GM12878 (cell line): Measurements from ENCODE around the gene SLC24A3. TPM values are rescaled to one million over a fixed set of nuclear protein-coding genes. Genes with fewer than 3 reads are reported as not detected.

Experiments used
- BACH1 ChIP-seq: fragments of 450-650 bp; IDR thresholded peaks from 2 replicates; pipeline ENCODE4 v1.6.1; 2017; ENCODE audit warnings: mild to moderate bottlenecking, borderline replicate concordance
- CBFB ChIP-seq: IDR thresholded peaks from 2 replicates; pipeline ENCODE4 v1.6.1; 2016; ENCODE audit warnings: antibody characterized with exemption, low read depth
- ETV6 ChIP-seq, 2 experiments: fragments of 450-650 bp in 1 of 2; IDR thresholded peaks in 1 of 2; conservative IDR thresholded peaks in 1 of 2; 2 replicates each; pipeline ENCODE4 v1.6.1; 2014; ENCODE audit warnings: antibody characterized with exemption in 1 of 2, borderline replicate concordance in 1 of 2, low read depth in 1 of 2, mild to moderate bottlenecking in 1 of 2, moderate library complexity in 1 of 2
- EZH2 ChIP-seq: IDR thresholded peaks from 2 replicates; pipeline ENCODE4 v1.6.1; 2012; ENCODE audit warnings: low read depth, mild to moderate bottlenecking, control low read depth, inconsistent platforms, low read length, borderline replicate concordance; ENCODE audit not compliant: control insufficient read depth
- IKZF2 ChIP-seq, 2 experiments: fragments of 450-650 bp; IDR thresholded peaks; 2 replicates each; pipeline ENCODE4 v1.6.1; 2017; ENCODE audit warnings: mild to moderate bottlenecking in 2 of 2, moderate library complexity in 2 of 2
- MTA2 ChIP-seq: fragments of 450-650 bp; IDR thresholded peaks from 2 replicates; pipeline ENCODE4 v1.6.1; 2016; ENCODE audit warnings: low read depth, mild to moderate bottlenecking, moderate library complexity
- NR2C1 ChIP-seq: fragments of 450-650 bp; IDR thresholded peaks from 2 replicates; pipeline ENCODE4 v1.6.1; 2017; ENCODE audit warnings: antibody characterized with exemption, mild to moderate bottlenecking, moderate library complexity
- PML ChIP-seq: IDR thresholded peaks from 2 replicates; pipeline ENCODE4 v1.6.1; 2012; ENCODE audit warnings: low read length, inconsistent platforms
- RCOR1 ChIP-seq: conservative IDR thresholded peaks from 2 replicates; pipeline ENCODE4 v1.6.1; 2012; ENCODE audit warnings: low read depth, low read length, improper control_type of control experiment
- RELB ChIP-seq: fragments of 450-650 bp; IDR thresholded peaks from 2 replicates; pipeline ENCODE4 v1.6.1; 2017; ENCODE audit warnings: low read depth, mild to moderate bottlenecking, moderate library complexity
- RUNX3 ChIP-seq: IDR thresholded peaks from 2 replicates; pipeline ENCODE4 v1.6.1; 2012; ENCODE audit warnings: low read length, inconsistent platforms
- SIN3A ChIP-seq: IDR thresholded peaks from 2 replicates; pipeline ENCODE4 v1.6.1; 2012; ENCODE audit warnings: low read depth, low read length, improper control_type of control experiment
- SMARCA5 ChIP-seq: fragments of 450-650 bp; IDR thresholded peaks from 2 replicates; pipeline ENCODE4 v1.6.1; 2017; ENCODE audit warnings: mild to moderate bottlenecking
- SREBF1 ChIP-seq: IDR thresholded peaks from 2 replicates; pipeline ENCODE4 v1.6.1; 2012; ENCODE audit warnings: mild to moderate bottlenecking, low read length
- TBL1XR1 ChIP-seq: IDR thresholded peaks from 2 replicates; pipeline ENCODE4 v1.6.1; 2012; ENCODE audit warnings: low read depth, low read length, improper control_type of control experiment
- USF2 ChIP-seq: IDR thresholded peaks from 2 replicates; pipeline ENCODE4 v1.6.1; 2011; ENCODE audit warnings: low read depth, low read length, improper control_type of control experiment, borderline replicate concordance
- ZBTB11 ChIP-seq: fragments of 450-650 bp; formaldehyde crosslinking; IDR thresholded peaks from 2 replicates; pipeline ENCODE4 v1.5.0; 2022; ENCODE audit warnings: mild to moderate bottlenecking, missing genetic modification characterization
- ZBTB40 ChIP-seq: fragments of 450-650 bp; IDR thresholded peaks from 2 replicates; pipeline ENCODE4 v1.6.1; 2016; ENCODE audit warnings: mild to moderate bottlenecking, moderate library complexity, borderline replicate concordance
- polyA plus RNA-seq, 11 experiments: library from polyadenylated mRNA; depleted of rRNA in 4 of 11; unstranded in 6 of 11; stranded (reverse) in 5 of 11; fragments of >200 nt; fragmentation: Nextera tagmentation in 4 of 11; fragmentation: Illumina TruSeq in 1 of 11; extraction: Ambion mirVana in 4 of 11; extraction: Trizol in 1 of 11; gene quantifications; 1 replicate in 1 of 11; 2 replicates in 10 of 11; pipeline versions ENCODE4 v1.2.1 to v1.2.3, GENCODE V29; 2011 to 2016; ENCODE audit warnings: inconsistent platforms in 2 of 11, missing spikeins in 2 of 11, low read depth in 1 of 11
- total RNA-seq, 4 experiments: library from RNA; depleted of rRNA in 3 of 4; stranded (reverse); fragments of >200 nt in 3 of 4; fragmentation: Illumina TruSeq in 1 of 4; extraction: Trizol in 1 of 4; gene quantifications; 2 replicates each; pipeline versions ENCODE4 v1.2.1 to v1.2.3, GENCODE V29; 2013 to 2021

Gene SLC24A3
- total and polyA plus RNA-seq, 10 of the 15 experiments (the other 5 are each of a cell fraction or from before 2014, with no cell fraction given), result 0.04 TPM; not detected in 9

GRCh38 chr20:19658137-19658536 is 445.7 kb downstream of the SLC24A3 start (continued):
- no peak for TF ChIP-seq ZBTB40
- no peak for TF ChIP-seq EZH2
- no peak for TF ChIP-seq ZBTB11 (CRISPR knock-in tag)
- TF ChIP-seq MTA2, result no peak
- TF ChIP-seq BACH1, result no peak
- no peak for TF ChIP-seq NR2C1
- TF ChIP-seq CBFB, result peak; percentile 76; the same call in 1 of the 2 replicates
- no peak for TF ChIP-seq SREBF1
- TF ChIP-seq PML, result no peak
- TF ChIP-seq RCOR1, result no peak
- TF ChIP-seq ETV6 (conservative IDR thresholded peaks at IDR 0.05 in 1 of 2, IDR thresholded peaks at IDR 0.05 in 1 of 2; ENCODE audit: borderline replicate concordance in 1 of 2, low read depth in 1 of 2), result peak in 1 of 2 experiments; percentile 98; a peak in 2 of 4 replicates
- TF ChIP-seq TBL1XR1, result no peak
- TF ChIP-seq SMARCA5, result no peak
- no peak for TF ChIP-seq RELB
- no peak; the same call in 1 of the 2 replicates for TF ChIP-seq USF2
- TF ChIP-seq RUNX3, result peak; percentile 96
- TF ChIP-seq SIN3A, result no peak
- TF ChIP-seq IKZF2 (IDR thresholded peaks at IDR 0.05), result peak; percentile 67 to 72
